HL-60 (cell line): ENCODE results near the gene GFRA1.

Experiments used
- DNase-seq, 2 experiments: peaks; one replicate each; pipeline ENCODE4 v3.0.0-alpha.2; 2010 to 2020; ENCODE audit warnings: low read depth in 1 of 2, low spot score in 1 of 2
- H3K27ac ChIP-seq: fragments of 250-450 bp; sonication (Bioruptor Pico); replicated peaks from 2 replicates; pipeline ENCODE4 v1.5.1; 2020; ENCODE audit warnings: mild to moderate bottlenecking, moderate library complexity
- H3K27me3 ChIP-seq: fragments of 250-450 bp; sonication (Bioruptor Pico); 2 replicates; pipeline ENCODE4 v1.5.1; 2021; ENCODE audit warnings: mild to moderate bottlenecking, moderate library complexity; ENCODE audit not compliant: insufficient read depth, poor library complexity, severe bottlenecking
- H3K4me3 ChIP-seq: replicated peaks from 2 replicates; pipeline ENCODE4 v1.5.1; 2011; ENCODE audit warnings: mild to moderate bottlenecking, control low read depth, low read length; ENCODE audit not compliant: insufficient read depth
- CTCF ChIP-seq: IDR thresholded peaks from one replicate; pipeline ENCODE4 v1.5.1; 2011; ENCODE audit warnings: low read length, control low read depth, inconsistent platforms; ENCODE audit not compliant: insufficient read depth
- GABPA ChIP-seq: IDR thresholded peaks from 2 replicates; pipeline ENCODE4 v1.6.1; 2012; ENCODE audit warnings: low read depth
- POLR2AphosphoS5 ChIP-seq: IDR thresholded peaks from 2 replicates; pipeline ENCODE4 v1.6.1; 2012; ENCODE audit warnings: low read depth
- REST ChIP-seq: IDR thresholded peaks from 2 replicates; pipeline ENCODE4 v1.6.1; 2012; ENCODE audit warnings: low read depth; ENCODE audit not compliant: insufficient replicate concordance
- SPI1 ChIP-seq: IDR thresholded peaks from 2 replicates; pipeline ENCODE4 v1.6.1; 2012; ENCODE audit warnings: low read depth, mild to moderate bottlenecking, borderline replicate concordance

Gene GFRA1

GRCh38 chr10:116084161-116084560 lies 188.8 kb downstream of the GFRA1 start:
- no peak for TF ChIP-seq REST
- TF ChIP-seq POLR2AphosphoS5 = no peak
- no peak for TF ChIP-seq GABPA
- TF ChIP-seq SPI1 = no peak
- no peak for TF ChIP-seq CTCF
- Histone ChIP-seq H3K4me3 (no peak overlapping the region), H3K27ac (no peak overlapping the region), H3K27me3 (no peaks in the 10 kb centered on the region)
- no peak for DNase-seq

GRCh38 chr10:116083226-116083762 lies 189.7 kb downstream of the GFRA1 start:
- Histone ChIP-seq H3K27me3 (no peaks in the 10 kb centered on the region), H3K4me3 (no peak overlapping the region), H3K27ac (no peak overlapping the region)
- DNase-seq = no peak
- TF ChIP-seq REST (no peak), GABPA (no peak), CTCF (no peak), POLR2AphosphoS5 (no peak), SPI1 (no peak)

GRCh38 chr10:116082762-116083161 lies 190.2 kb downstream of the GFRA1 start:
- no peak overlapping the region for H3K27ac ChIP-seq
- DNase-seq = no peak
- H3K4me3 ChIP-seq = no peak overlapping the region
- TF ChIP-seq REST (no peak), SPI1 (no peak), CTCF (no peak), GABPA (no peak), POLR2AphosphoS5 (no peak)
- no peaks in the 10 kb centered on the region for H3K27me3 ChIP-seq
